Measurements from ENCODE around the gene TRPM3.

TRPM3 gene

DNA sequence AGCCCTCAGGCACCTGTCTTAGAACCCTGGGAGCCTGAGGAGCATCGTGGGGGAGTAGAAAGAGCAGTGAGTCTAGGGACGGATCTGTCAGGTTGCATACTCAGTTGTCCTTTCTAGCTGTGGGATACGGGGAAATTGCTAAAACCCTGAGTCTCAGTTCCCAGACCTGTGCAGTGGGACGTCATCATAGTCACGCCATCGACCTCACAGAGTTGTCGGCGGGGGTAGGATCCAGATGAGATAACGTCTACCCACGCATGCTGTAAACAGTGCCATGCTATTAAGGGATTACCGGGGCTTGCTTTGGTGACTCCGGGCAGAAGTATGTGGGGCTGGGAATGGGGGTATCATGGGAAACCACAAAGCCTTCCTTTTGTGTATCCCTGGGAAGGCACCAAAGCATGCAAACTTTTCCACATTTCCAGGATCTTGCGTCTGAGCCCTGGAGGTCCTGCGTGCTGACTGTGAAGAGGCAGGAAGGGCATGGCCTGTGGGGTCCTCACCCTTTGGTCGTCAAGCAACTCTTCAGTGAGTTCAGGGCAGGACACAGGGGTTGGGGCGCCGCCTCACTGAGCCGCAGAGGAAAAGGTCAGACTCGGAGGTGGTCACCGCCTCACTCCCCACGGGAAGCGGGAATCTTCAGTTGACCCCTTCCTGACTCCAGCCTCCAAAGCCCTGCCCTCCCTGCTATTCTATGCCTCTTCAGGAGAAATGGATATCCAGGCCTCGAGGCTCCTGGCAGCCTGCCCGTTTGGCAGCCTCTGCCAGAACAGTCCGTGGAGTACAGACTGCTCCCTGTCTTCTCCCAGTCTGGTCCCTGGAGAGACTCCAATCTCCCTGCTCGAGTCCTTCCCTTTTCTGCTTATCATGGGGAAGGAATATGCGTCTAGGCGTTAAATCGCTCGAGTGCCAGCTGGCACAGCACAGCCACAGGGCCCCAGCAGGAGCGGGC, 520.1 kb downstream of the TRPM3 start:
- no peak overlapping the region for H3K4me3 ChIP-seq (replicated peaks; ENCODE audit: insufficient read depth, low read length)
- TF ChIP-seq SPI1 (IDR thresholded peaks at IDR 0.05; ENCODE audit: borderline replicate concordance, low read depth) = no peak
- TF ChIP-seq GABPA (IDR thresholded peaks at IDR 0.05; ENCODE audit: low read depth) = no peak
- TF ChIP-seq, protein P1, sequence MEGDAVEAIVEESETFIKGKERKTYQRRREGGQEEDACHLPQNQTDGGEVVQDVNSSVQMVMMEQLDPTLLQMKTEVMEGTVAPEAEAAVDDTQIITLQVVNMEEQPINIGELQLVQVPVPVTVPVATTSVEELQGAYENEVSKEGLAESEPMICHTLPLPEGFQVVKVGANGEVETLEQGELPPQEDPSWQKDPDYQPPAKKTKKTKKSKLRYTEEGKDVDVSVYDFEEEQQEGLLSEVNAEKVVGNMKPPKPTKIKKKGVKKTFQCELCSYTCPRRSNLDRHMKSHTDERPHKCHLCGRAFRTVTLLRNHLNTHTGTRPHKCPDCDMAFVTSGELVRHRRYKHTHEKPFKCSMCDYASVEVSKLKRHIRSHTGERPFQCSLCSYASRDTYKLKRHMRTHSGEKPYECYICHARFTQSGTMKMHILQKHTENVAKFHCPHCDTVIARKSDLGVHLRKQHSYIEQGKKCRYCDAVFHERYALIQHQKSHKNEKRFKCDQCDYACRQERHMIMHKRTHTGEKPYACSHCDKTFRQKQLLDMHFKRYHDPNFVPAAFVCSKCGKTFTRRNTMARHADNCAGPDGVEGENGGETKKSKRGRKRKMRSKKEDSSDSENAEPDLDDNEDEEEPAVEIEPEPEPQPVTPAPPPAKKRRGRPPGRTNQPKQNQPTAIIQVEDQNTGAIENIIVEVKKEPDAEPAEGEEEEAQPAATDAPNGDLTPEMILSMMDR (IDR thresholded peaks at IDR 0.05; ENCODE audit: insufficient read depth, low read length) = no peak
- no peak for TF ChIP-seq POLR2AphosphoS5 (IDR thresholded peaks at IDR 0.05; ENCODE audit: low read depth)
- TF ChIP-seq, protein P2, sequence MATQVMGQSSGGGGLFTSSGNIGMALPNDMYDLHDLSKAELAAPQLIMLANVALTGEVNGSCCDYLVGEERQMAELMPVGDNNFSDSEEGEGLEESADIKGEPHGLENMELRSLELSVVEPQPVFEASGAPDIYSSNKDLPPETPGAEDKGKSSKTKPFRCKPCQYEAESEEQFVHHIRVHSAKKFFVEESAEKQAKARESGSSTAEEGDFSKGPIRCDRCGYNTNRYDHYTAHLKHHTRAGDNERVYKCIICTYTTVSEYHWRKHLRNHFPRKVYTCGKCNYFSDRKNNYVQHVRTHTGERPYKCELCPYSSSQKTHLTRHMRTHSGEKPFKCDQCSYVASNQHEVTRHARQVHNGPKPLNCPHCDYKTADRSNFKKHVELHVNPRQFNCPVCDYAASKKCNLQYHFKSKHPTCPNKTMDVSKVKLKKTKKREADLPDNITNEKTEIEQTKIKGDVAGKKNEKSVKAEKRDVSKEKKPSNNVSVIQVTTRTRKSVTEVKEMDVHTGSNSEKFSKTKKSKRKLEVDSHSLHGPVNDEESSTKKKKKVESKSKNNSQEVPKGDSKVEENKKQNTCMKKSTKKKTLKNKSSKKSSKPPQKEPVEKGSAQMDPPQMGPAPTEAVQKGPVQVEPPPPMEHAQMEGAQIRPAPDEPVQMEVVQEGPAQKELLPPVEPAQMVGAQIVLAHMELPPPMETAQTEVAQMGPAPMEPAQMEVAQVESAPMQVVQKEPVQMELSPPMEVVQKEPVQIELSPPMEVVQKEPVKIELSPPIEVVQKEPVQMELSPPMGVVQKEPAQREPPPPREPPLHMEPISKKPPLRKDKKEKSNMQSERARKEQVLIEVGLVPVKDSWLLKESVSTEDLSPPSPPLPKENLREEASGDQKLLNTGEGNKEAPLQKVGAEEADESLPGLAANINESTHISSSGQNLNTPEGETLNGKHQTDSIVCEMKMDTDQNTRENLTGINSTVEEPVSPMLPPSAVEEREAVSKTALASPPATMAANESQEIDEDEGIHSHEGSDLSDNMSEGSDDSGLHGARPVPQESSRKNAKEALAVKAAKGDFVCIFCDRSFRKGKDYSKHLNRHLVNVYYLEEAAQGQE (IDR thresholded peaks at IDR 0.05; ENCODE audit: insufficient replicate concordance, low read depth) = no peak
- no peak for DNase-seq (ENCODE audit: low read depth in 1 of 2, low spot score in 1 of 2)

DNA sequence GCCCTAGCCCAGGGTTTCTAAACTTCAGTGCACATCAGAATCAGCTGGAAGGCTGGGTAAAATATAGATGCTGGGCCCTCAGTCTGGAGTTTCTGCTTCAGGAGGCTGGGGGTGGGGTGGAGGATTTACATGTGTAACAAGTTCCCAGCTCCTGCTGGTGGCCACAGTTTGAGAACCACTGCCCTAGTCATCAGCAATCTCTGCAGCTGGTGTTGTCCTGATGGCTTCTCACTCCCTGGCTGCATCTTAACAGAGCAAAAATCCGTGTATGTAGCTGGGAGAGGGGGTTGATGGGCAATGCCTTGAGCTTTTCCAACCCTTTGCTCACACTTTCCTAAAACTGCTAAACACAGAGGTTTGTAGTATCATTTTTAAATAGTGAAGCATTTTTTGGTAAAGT, 520.9 kb downstream of the TRPM3 start:
- Histone ChIP-seq H3K4me3 (replicated peaks; ENCODE audit: insufficient read depth, low read length) (no peak overlapping the region), H3K27me3 (ENCODE audit: insufficient read depth, poor library complexity, severe bottlenecking) (no peaks in the 10 kb centered on the region), H3K27ac (replicated peaks) (no peak overlapping the region)
- TF ChIP-seq POLR2AphosphoS5 (IDR thresholded peaks at IDR 0.05; ENCODE audit: low read depth) = no peak
- TF ChIP-seq, protein P1 (IDR thresholded peaks at IDR 0.05; ENCODE audit: insufficient read depth, low read length) = no peak
- no peak for TF ChIP-seq GABPA (IDR thresholded peaks at IDR 0.05; ENCODE audit: low read depth)
- TF ChIP-seq, protein P2 (IDR thresholded peaks at IDR 0.05; ENCODE audit: insufficient replicate concordance, low read depth) = no peak
- no peak for TF ChIP-seq SPI1 (IDR thresholded peaks at IDR 0.05; ENCODE audit: borderline replicate concordance, low read depth)
- no peak for DNase-seq (ENCODE audit: low read depth in 1 of 2, low spot score in 1 of 2)

More for the DNA sequence above, 520.1 kb downstream of the TRPM3 start:
- Histone ChIP-seq H3K27me3 (ENCODE audit: insufficient read depth, poor library complexity, severe bottlenecking) (no peaks in the 10 kb centered on the region), H3K27ac (replicated peaks) (no peak overlapping the region)

- H3K27me3 ChIP-seq (ENCODE audit: insufficient read depth, poor library complexity, severe bottlenecking) = no peaks in the 10 kb centered on the region
- no peak overlapping the region for H3K27ac ChIP-seq (replicated peaks)
- no peak for DNase-seq (ENCODE audit: low read depth in 1 of 2, low spot score in 1 of 2)
- no peak for TF ChIP-seq POLR2AphosphoS5 (IDR thresholded peaks at IDR 0.05; ENCODE audit: low read depth)
- TF ChIP-seq, protein P2 (IDR thresholded peaks at IDR 0.05; ENCODE audit: insufficient replicate concordance, low read depth) = no peak
- no peak overlapping the region for H3K4me3 ChIP-seq (replicated peaks; ENCODE audit: insufficient read depth, low read length)
Measured at GRCh38 chr9:70597886-70598285, 523.5 kb downstream of the TRPM3 start.
